Hematopoietic multipotent progenitor cell treated with erythropoietin and hydrocortisone succinate and interleukin-3 and kit ligand, for 8 days (in vitro differentiated cells): ENCODE data around the gene MS4A15.
"Not testable (repeated sequence)": the region's sequence is repeated elsewhere in the genome, so short reads cannot be mapped to it uniquely, and the experiment has no call there.

Experiments
- DNase-seq: peaks from one replicate; pipeline ENCODE4 v3.0.0-alpha.2; 2015

The MS4A15 gene

GRCh38 chr11:60757231-60757800, 649 bp downstream of the MS4A15 start:
- no peak for DNase-seq

- DNase-seq: not testable (repeated sequence)
Observed at GRCh38 chr11:60758671-60759070, 2.0 kb downstream of the MS4A15 start.

- not testable (repeated sequence) for DNase-seq
Observed at GRCh38 chr11:60759438-60760225, 3.0 kb downstream of the MS4A15 start.

DNA sequence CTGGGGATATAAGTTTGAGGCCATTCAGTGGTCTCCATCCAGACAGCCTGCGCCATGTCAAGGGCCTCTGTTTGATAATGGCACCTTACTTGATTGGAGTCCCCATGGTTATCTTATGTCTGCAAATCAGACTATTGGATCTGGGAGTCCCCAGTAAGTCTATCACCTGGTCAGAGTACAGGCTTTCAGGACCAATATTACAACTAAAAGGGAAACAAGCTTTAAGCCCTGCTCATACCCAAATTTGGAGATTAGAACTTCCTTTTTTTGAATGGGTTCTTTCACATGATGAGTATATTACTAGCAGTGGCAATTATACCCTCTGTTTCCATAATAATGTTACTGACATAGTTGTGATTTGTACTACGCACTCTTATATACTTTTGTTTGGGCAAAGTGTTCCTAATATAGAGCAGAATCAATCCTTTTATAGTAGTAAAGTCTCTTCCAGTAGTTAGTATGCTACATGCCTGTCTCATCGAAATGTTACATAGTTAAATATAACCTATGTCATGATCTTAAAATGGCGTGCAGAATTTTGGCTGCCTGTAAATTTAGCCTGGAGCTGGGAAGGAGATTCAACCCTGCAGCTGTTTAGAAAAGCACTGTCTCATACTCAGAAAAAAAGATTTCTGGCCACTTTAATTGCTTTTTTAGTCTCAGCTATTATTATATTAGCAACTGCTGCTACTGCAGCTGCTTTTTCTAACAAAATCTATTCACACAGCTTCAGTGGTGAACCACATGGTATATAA, 4.9 kb downstream of the MS4A15 start:
- DNase-seq: no peak

GRCh38 chr11:60762851-60763691, 6.4 kb downstream of the MS4A15 start:
- DNase-seq: peak; percentile 26

- DNase-seq: no peak
Observed at GRCh38 chr11:60763692-60764369, 7.2 kb downstream of the MS4A15 start.

DNA sequence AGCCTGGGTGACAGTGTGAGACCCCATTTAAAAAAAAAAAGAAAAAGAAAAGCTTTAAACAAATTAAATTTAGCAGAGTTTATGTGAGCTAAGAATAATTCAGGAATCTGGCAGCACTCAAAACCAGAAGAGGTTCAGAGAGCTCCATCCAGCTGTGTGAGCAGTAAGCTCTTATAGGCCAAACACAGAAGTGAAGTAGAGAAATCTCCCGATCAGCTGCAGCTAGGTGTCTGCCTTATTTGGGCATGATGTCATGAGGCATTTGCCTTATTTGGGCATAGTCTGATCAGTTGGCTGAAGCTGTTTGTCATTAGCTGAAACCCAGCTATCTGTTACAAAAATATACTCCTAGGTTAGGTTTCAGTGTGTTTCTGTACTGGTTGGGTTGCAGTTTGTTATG, 8.2 kb downstream of the MS4A15 start:
- DNase-seq: no peak

DNA sequence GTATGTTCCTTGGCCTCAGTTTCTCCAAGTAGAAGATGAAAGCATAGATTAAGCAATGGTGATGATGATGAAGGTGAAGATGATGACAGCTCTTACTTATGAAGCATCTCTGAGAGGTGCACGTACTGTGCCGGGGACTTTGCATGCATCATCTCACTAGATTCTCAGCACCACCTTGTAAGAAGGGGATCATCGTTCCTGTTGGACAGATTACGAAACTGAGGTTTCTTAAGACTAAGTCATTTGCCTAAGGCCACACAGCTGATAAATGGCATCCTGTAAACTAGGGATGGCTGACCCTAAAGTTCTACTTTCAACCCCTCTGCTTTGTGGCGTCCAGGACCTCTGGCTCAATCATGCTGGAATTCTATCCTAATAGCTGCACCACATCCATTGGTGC, 8.7 kb downstream of the MS4A15 start:
- no peak for DNase-seq

GRCh38 chr11:60766547-60766946, 9.9 kb downstream of the MS4A15 start:
- no peak for DNase-seq

GRCh38 chr11:60767388-60767811, 10.7 kb downstream of the MS4A15 start:
- DNase-seq: no peak

- no peak for DNase-seq
Observed at GRCh38 chr11:60768202-60768601, 11.5 kb downstream of the MS4A15 start.

DNA sequence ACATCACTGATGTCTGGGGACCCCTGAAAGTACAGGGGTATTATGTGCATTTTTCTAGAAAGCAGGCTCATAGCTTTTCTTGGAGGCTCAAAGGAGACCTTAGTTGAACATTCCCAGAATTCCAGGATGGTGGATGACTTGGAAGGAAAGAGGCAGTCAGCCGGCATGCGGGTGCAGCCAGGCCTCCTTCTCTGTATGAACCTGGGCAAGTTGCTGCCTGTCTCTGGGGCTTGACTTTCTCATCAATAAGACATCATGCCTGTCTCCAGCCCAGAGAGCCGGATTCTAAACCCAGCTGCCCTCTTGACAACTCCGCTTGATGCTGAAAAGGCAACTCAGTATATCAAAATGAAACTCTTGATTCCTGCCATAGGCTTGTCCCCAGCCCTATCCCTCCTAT, 12.6 kb downstream of the MS4A15 start:
- no peak for DNase-seq

DNA sequence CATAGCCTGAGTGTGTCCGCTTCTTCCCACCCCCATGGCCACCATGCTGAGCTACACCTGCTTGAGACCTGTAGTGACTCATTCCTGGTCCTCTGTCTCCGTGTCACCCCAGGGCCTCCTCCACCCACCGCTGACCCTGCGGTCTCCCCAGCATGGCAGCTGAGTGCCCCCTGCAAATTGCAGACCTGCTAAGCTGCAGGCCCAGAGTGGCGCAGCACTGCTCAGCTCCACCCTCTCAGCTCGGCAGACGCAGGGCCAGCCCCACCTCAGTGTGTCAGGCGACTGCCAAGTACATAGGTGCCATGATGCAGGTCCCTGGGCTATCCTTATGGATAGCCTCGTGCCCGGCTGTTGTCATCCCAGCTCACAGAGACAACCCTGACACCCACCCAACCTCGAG, 13.1 kb downstream of the MS4A15 start:
- DNase-seq: no peak

DNA sequence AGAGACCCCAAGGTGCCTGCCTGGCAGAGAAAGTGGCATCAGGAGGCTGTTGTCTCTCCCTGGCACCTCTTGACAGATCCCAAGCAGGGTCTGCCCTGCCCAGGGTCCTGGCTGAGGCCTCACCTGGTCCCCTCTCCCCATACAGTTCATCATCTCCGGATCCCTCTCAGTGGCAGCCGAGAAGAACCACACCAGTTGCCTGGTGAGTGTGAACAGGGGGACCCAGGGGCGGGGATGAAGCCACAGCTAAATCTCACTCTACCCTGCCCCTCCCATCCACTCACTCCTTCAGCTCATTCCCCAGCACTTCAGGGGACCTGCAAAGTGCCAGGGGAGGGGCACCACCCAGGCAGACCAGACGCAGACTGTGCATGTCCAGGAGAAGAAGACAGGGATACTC, 14.5 kb downstream of the MS4A15 start:
- DNase-seq: no peak

GRCh38 chr11:60771879-60772525, 15.3 kb downstream of the MS4A15 start:
- no peak for DNase-seq

DNA sequence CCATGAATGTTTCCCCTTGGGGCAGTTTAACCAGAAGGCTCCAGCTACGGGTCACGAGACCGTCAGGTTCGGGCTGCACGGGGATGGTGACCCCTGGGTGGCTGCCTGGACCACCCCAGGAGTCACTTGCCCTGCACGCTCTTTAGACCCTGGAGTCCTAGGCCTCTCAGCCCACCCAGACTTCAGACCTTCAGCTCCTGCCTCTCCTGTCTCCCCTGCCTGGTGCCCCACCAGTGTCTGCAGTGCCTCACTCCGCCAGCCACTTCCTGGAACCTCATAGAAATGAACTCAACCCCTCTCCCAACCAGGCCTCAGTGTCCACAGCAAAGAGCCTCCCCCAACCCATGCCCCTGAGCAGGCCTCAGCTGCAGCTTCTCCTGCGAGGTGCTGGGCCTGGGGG, 16.0 kb downstream of the MS4A15 start:
- no peak for DNase-seq

DNA sequence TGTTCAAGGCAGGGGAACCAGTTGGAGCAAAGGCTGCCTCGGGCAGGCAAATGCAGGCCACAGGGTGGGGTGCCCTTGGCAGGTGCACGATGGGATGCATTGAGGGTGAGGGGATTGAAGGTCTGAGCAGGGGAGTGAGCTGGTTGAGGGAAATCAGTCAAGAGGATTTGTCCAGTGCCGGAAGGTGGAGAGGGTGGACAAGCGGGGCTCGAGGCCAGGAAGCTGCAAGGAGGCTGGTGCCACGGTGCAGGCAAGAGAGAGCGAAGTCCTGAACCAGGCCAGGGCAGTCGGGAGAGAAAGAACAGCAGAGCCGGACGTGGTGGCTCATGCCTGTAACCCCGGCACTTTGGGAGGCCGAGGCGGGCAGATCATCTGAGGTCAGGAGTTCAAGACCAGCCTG, 18.1 kb downstream of the MS4A15 start:
- no peak for DNase-seq

- peak; percentile 82 for DNase-seq
Observed at GRCh38 chr11:60775420-60775961, 18.8 kb downstream of the MS4A15 start.

DNA sequence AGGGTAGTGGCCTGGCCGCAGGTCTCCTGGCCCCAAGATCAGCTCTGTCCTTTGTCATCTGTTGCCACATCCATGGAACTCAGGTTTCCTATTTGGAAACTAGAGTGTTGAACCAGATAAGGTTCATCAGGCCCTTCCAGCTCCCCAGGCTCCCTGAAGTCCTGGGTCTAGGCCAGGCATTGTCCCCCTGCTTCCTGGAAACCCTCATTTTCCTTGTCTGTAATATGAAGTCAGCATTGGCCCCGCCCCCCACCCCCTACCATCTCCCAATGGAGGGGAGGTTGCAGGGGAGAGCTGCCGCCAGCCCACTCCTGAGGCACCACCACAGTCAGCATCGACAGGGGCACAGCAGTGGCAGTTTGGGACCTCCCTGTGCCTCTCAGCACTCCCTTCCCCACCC, 19.5 kb downstream of the MS4A15 start:
- no peak for DNase-seq

GRCh38 chr11:60777106-60777505, 20.4 kb downstream of the MS4A15 start:
- no peak for DNase-seq

DNA sequence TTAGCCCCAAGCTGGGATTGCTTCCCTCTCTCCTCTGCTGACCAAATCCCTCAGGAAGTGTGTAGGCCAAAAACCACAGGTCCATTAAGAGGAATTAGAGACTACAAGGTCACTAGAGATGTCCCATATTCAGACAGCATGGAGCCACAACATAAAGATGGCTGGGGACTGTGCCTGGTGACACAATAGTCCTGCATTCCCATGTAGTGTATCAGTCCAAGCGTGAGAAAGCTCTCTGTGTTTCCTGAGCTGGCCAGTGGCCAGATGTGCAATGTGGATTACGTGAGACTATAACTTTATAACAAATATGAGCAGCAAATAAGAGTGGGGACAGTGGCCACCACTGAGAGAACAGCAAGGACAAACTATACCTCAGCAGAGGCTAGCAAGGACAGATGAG, 20.9 kb downstream of the MS4A15 start:
- DNase-seq: no peak

- no peak for DNase-seq
Observed at GRCh38 chr11:60780065-60780464, 23.4 kb downstream of the MS4A15 start.
